Measurements from ENCODE around the gene CRK.

Gene CRK

GRCh38 chr17:1486802-1487695 is 31.0 kb upstream of the CRK start:
- peak; percentile 56 to 60 (median 58) for DNase-seq (ENCODE audit: low read depth in 3 of 3, low spot score in 1 of 3)

GRCh38 chr17:1485423-1486376 is 29.7 kb upstream of the CRK start:
- peak; percentile 44 to 56 (median 45) for DNase-seq (ENCODE audit: low read depth in 3 of 3, low spot score in 1 of 3)

- DNase-seq (ENCODE audit: low read depth in 3 of 3, low spot score in 1 of 3), result no peak
Measured at GRCh38 chr17:1484676-1485422, 28.8 kb upstream of the CRK start.

- no peak for DNase-seq (ENCODE audit: low read depth in 3 of 3, low spot score in 1 of 3)
Measured at GRCh38 chr17:1484060-1484535, 28.1 kb upstream of the CRK start.

- DNase-seq (ENCODE audit: low read depth in 3 of 3, low spot score in 1 of 3), result no peak
Measured at GRCh38 chr17:1482680-1483079, 26.6 kb upstream of the CRK start.

DNA sequence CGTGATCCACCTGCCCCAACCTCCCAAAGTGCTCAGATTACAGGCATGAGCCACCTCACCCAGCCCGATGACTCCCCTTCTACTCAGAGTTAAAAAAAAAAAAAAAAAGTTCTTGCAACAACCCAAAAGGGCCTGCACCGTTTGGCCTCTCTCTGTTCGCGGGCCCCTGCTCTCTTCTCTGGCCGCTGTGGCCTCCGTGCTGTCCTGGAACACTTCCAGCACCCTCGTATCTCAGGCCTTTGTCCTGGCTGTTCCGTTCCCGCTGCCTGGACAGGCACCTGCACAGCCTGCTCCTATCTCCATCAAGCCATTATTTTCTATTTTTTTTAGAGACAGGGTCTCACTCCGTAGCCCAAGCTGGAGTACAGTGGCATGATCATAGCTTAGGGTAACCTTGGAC is 25.7 kb upstream of the CRK start:
- no peak for DNase-seq (ENCODE audit: low read depth in 3 of 3, low spot score in 1 of 3)

- DNase-seq (ENCODE audit: low read depth in 3 of 3, low spot score in 1 of 3), result no peak
Measured at GRCh38 chr17:1480747-1481465, 24.9 kb upstream of the CRK start.

DNA sequence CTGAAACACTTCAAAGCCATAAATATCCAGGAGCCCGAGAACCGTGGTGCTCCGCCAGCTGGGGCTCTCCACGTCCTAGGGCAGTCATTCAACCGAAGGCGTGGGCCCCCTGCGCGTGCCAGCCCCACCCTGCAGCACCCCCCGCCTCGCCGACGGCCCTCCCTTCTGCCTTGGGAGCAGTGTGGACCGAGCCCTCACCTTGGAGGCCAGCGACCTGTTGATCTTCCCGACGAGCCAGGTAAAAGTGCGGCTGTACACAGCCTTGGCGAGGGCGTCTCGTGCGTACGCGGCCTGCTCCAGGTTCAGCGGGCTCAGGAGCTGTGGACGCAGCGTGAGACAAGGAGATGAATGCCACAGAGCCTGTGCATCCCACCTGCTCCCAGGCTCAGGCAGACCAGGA is 22.4 kb upstream of the CRK start:
- DNase-seq (ENCODE audit: low read depth in 3 of 3, low spot score in 1 of 3), result no peak

GRCh38 chr17:1475321-1475854 is 19.4 kb upstream of the CRK start:
- DNase-seq (ENCODE audit: low read depth in 3 of 3, low spot score in 1 of 3), result no peak

- no peak for DNase-seq (ENCODE audit: low read depth in 3 of 3, low spot score in 1 of 3)
Measured at GRCh38 chr17:1474402-1475189, 18.6 kb upstream of the CRK start.

DNA sequence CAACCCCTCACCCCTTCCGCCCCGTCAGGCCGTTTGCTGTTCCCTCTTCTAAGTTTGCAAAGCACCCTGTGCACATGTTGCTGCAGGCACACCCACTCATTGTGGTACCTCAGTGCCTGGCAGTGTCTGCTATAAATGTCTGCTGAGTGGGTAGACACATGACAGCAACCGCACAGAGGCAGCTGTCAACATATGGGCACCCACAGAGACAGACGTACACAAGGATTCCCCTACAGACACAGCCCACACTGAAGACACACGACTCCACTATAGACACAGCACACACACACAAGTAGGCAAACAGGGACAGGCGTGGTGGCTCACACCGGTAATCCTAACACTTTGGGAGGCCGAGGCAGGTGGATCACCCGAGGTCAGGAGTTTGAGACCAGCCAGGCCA is 17.8 kb upstream of the CRK start:
- no peak for DNase-seq (ENCODE audit: low read depth in 3 of 3, low spot score in 1 of 3)

DNA sequence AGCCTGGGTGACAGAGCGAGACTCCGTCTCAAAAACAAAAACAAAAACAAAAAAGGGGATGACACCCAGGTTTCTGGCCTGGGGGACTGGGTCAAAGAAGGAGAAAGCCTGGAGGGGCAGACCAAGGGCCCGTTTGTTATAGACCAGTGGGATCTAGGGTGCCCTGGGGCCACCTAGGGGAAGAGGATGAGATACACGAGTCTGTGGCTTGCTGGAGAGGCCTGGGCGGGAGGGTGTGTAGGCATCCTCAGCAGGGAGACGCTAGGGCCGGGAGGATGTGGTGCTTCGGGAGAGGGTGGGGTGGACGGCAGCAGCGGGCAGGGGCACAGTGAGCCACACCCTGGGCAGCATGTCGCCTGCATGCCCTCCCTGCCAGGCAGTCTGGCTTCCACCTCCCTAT is 17.1 kb upstream of the CRK start:
- DNase-seq (ENCODE audit: low read depth in 3 of 3, low spot score in 1 of 3), result no peak

- no peak for DNase-seq (ENCODE audit: low read depth in 3 of 3, low spot score in 1 of 3)
Measured at GRCh38 chr17:1471911-1472821, 16.1 kb upstream of the CRK start.

DNA sequence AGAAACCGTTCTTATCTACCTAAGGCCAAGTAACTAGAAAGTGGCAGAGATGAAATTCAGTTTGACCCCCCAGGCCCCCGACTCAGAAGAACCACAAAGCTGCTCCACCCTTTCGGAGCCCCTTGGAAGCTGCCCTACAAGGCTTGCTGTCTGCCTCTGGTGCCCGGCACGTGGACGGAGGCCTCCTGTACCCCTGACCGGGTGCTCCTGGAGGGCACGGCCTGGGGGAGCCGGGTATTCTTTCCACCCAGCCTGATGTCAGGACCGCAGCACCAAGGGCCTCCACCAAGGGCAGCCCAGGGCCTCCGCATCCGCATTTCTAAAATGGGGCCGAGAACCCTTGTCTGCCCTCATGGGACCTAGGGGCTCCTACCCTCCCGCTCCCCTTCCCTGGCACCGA is 15.5 kb upstream of the CRK start:
- DNase-seq (ENCODE audit: low read depth in 3 of 3, low spot score in 1 of 3), result no peak

- no peak for DNase-seq (ENCODE audit: low read depth in 3 of 3, low spot score in 1 of 3)
Measured at GRCh38 chr17:1470755-1471462, 14.9 kb upstream of the CRK start.

DNA sequence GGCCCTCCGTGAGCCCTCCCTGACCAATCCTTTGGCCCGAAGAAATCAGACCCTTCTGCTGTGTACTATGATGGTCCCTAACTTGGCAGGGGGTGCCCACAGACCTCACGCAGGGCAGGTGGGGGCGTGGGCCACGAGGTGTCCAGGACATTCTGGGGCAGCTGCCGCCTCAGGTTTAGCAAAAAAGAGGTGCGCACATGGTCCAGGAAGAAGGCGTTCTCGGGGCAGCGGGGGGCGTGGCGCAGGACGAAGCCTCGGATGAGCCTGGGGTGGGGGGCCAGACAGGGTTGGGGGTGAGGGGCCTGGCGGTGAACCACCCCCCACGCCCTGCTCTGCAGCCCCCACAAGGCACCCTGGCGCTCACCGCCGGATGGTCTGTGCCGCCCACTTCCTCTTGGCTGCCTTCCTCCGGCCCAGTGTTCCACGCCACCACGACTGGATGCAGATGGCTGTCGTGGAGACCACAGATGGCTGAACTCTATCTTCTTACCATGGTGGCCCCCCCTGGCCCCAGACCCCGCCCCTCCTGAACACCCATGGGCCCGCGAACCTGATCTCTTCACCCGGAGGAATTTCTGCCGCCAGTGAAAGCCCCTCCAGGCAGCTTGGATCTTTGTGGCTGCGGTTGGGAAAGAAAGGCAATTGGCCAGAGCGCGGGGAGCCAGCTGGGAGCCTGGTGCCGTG is 14.2 kb upstream of the CRK start:
- DNase-seq (ENCODE audit: low read depth in 3 of 3, low spot score in 1 of 3), result no peak

DNA sequence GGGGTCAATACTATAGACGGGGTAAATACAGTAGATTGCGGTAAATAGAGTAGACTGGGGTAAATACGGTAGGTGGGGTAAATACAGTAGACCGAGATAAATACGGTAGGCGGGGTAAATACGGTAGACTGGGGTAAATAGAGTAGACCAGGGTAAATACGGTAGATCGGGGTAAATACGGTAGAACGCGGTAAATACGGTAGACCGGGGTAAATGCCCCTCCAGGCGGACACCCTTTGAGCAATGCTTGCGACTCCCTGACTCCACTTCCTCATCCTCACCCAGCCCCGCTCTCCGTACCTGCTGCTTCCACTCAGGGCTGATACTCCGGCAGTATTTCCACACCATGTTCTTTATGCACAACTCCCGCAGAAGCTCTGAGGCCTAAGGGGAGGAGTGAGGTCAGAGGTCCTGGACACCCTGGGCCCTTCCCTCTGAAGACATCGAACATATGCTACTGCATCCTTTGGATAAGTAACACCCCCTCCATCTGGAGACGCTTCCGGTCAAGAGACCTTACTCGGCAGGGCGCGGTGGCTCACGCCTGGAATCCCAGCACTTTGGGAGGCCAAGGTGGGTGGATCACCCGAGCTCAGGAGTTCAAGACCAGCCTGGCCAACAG is 13.3 kb upstream of the CRK start:
- DNase-seq (ENCODE audit: low read depth in 3 of 3, low spot score in 1 of 3), result no peak

Data from stimulated activated CD4-positive, alpha-beta T cell treated with anti-CD3 and anti-CD28 coated beads, TNF-alpha, amount 100 ng/mL, for 1 hour (primary cell).